ENCODE results near the gene VGF.
A peak's percentile ranks its signal among the peaks of the same experiment; 100 is the strongest.

VGF gene

DNA sequence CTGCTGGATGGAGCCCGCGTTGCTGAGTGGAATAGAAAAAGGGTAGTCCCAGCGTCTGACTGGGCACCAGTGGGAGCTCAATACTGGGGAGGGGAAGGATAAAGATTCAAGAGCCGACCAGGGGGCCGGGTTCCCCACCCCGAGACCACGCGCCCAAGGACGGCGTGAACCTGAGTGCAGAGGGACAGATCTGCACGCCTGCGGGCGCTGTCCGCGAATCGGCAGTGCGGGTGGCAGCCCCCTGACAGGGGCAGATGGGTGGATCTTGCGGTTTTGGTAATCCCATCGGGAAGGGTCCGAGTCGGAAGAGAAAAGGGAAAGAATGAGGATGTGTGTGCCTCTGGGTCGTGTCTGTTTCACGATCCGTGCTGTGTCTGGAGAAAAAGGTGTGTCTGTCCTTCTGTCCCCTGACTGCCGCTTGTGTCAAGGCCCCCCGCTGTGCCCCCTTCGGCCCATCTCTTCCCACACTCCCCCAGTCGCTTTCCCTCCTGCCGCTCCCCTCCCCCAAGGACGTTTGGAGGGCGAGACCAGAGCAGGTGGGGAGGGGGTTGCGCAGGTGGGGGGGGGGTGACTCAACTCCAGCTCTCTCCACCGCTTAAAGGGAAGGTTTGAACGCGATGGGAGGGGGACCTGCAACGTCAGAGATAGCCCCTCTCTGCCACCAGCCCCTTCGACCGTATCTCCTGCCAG, 734 bp upstream of the VGF start:
- no peak for DNase-seq

DNA sequence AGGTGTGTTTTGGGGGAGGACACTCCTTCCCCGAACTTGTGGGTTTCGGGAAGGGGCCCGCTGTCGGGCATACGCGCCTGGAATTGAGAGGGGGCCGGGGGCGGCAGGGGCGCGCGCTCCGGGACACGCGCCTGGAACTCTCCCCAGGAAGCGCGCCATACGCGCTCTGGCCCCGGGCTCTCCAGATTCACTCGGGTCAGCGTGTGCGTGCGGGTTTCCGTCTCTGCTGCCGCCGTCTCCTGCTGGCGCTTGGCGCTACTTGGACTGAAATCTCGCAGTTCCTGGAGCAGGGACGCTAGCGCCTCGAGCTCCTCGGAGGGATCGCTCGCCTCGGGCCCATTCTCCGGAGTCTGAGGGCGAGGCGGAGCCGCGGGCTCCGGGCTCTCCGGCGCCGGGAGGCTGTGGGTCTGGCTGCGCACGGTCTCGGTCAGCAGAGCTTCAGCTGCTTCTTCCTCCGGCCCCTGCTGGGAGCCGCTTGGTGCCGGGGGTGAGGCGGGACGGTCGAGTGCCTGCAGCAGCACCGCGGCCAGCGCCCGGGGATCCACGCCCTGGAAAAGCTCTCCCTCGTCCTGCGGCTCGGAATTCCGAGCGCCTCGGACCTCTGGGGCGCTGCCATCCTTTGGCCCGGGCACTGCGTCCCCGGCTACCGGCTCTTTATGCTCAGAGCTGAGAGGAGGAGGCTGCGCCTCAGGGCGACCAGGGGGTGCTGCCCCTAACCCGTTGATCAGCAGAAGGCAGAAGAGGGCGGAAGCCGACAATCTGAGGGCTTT, 1.1 kb downstream of the VGF start:
- DNase-seq, result peak; percentile 61

DNA sequence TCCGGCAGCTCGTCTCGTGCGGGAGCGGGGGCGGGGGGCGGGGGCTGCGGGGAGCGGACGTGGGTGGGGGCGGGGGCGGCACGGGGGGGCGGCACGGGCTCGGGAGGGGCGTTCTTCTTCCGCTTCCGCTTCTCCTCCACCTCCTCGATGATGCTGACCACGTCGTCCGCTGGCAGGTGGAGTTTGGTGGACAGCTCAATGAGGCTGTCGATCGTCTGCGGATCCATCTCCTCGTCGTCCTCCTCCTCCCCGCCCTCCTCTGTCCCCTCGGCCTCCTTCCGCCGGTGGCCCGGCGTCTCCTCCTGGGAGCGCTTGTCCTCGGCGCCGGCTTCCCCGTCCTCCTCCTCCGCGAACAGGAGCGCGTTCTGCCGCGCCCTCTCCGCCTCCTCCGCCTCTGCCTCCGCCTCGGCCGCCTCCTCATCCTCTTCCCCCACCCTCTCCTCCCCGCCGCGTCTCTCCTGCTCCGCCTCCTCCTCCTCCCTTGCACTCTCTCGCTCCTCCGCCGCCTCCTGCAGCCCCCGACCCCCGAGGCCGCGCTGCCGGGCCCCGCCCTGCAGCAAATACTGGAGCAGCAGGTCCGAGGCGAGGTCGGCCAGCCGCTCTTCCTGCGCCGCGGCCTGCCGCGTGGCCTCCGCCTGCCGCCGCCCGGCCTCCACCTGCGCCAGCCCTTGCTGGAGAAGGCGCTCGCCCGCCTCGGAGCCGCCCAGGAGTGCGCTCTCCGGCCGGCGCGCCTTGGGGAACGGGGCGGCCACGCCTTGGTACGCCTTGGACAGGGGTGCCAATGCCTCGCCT, 1.9 kb downstream of the VGF start:
- peak; percentile 43 for DNase-seq

DNA sequence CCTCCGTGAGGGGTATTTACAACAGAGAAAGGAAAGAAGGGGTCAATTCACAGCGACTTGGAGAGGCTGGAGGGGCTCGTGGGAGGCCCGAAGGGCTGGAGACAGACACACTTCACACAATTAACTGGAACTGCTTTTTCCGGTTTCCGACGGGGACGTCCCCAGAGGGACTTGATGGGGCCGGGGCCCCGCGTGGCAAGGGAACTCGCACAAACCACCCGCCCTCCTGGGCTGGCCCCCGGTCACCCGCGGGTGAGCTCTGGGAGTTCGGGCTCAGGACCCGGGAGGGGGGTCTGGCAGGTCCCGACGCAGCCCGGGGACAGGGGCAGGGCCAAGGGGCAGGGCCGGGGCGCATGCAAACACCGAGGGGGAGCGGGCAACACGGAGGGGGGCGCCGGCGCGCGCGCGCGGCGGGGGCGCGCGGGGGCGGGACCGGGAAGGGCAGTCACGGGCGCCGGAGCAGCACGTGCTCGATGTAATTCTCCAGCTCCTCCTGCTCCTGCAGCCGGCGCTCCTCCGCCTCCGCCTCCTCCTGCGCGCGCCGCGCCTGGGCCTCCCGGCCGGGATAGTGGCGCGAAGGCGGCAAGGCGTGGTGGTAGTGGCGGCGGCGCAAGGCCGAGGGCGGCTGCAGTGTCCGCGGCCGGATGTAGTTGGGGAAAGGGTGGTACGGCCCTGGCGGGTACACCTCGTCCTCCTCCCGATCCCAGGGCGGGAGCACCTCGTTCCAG, 2.7 kb downstream of the VGF start:
- peak; percentile 74 for DNase-seq

DNA sequence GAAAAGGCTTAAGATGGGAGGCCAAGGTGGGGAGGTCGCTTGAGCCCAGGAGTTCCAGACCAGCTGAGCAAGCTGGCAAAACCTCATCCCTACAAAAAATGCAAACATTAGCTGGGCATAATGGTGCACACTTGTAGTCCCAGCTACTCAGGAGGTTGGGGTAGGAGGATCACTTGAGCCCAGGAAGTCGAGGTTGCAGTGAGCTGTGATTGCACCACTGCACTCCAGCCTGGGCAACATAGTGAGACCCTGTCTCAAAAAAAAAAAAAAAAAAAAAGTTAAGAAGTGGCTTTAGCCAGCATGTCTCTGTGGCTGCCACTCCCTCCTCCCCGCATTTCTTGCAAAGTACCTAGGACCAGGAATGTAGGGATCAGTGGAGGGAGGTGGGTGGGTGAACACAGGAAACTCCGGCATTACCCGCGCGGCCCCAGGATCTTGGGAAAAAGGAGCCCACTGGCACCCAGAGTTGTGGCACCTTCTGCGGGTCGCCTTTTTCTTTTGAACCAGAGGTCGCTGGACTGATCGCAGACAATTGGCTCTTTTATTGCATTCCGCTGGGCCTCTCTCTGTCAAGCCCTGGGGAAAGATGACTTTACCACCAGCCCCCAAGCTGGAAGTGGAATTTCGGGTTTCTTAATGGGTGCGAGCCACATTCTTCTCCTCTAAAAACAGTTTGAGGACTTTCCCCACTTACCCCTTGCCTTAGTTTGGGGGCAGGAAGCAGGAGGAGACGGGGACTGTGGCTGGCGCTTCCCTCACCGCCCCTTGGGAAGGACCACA, 3.5 kb downstream of the VGF start:
- no peak for DNase-seq

DNA sequence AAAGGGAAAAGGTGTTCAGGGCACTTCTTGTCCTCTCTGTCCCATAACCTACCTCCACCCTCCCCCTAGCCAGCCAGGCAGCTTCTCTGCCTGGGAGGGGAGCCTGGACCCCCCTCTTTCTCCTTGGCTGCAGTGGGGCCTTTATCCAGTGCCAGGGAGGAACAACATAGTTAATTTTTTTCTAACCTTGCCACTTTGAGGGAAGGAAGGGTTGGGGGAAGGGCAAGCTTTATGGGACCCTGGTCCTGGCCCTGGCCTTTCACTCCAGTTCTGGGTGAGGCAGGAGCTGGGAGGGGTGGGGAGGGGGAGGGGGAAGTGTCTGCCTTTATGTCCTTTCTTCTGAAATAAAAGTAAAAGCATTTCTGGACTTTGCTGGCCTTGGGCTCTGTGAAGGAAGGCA, 4.5 kb downstream of the VGF start:
- no peak for DNase-seq

DNA sequence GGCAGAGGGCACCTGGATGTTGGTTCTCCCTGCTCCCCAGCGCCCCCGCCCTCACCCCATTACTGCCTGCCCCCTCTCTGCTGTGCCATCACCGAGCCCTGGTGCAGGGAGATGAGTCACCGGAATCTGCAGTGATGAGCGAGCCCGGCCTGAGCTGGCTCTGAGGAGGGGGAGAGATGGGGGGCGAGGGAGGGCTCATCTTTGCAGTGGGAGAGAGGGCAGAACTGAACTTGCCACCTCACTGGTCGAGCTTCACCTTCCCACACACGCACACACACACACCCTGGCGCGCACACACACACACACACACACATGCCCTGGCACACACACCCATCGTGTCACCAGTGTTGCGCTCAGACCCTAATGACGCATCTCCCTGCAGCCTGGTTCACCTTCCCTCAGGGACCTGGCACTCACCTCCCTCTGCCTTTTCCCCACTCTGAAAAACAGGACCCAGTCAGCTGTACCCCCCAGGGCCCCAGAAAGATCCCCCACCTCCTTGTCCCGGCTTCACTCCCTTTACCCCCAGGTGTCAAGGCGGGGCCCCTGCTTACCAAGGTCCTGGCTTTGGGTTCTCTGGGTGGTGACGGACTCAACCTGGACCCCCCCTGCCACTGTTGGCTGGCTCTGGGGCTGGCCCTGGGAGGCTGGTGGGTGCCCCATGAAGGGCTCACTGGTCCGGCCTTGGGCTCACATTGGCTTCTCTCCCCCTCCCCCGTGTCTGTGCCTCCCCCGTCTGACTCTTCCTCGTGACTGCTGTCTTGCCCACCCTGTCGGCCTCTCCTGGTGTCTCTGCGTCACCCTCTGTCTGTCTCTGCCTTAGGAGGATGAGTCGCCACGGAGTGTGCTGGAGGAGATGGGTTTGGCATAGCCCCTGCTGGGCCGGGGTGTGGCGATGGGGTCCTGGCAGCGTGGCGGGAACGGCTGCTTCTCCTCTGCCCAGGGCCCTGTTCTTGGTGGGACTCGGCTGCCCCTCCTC, 5.4 kb downstream of the VGF start:
- DNase-seq, result no peak

DNA sequence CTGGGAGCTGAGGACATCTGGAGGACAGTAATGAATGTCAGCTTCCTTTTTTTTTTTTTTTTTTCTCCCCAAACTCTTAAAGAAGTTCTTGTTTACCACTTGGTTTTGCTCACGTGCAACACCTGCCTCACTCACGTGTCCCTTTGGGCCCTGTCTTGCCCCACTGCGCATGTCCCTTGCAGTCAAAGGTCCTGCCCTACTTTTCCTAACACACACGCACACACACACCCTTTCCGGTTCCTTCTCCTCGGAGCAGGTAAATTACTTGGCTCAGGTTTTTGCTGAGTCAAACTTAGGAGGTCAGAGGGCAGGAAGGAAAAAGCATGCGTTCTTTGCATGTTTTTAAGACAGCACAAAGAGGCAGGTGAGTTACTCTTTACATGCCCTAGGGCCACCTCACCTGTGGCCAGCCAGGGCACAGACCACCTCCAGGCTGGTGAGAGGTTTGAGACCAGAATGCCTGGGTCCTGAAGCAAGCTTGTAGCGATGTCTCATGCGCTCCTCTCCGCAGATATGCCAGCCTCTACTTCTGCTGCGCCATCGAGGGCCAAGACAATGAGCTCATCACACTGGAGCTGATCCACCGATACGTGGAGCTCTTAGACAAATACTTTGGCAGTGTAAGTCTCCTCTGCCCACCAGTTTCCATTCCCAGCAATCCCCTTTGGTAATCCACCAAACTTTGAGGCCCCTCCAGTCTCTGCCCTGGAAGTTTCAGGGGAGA, 8.3 kb downstream of the VGF start:
- no peak for DNase-seq

DNA sequence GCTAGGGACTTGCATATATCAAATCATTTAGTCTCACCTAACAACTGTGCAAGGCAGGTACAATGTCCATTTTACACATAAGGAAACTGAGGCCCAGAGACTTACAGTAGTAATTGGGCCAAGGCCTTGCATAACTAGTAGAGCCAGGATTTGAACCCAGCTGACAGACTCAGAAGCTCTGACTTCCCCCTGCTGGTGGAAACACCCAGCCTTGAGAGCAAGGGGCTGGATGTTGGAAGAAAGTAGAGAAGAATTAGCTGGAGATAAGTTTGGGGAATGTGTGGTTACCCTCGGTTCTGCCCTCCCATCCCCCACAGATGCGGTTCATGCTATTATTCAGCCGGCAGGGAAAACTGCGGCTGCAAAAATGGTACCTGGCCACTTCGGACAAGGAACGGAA, 9.1 kb downstream of the VGF start:
- peak; percentile 42 for DNase-seq

DNA sequence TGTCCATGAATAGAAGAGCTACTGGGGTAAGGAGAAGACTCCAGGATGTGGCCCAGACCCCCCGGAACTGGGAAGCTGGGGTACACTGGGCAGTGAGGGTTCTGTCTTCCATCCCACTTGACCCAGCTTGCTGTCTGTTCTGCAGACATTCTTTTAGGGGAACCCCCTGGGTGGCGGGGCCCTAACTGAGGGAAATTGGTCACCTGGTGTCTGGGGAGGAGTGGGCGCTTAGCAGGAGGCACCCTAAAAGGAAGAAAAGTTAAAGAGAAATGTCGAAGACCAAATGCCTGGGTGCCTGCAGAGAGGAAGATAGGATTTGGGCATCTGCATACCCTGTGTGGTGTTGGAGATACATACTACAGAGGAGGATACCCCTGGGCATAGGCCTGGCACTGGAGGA, 10.1 kb downstream of the VGF start:
- DNase-seq, result no peak

DNA sequence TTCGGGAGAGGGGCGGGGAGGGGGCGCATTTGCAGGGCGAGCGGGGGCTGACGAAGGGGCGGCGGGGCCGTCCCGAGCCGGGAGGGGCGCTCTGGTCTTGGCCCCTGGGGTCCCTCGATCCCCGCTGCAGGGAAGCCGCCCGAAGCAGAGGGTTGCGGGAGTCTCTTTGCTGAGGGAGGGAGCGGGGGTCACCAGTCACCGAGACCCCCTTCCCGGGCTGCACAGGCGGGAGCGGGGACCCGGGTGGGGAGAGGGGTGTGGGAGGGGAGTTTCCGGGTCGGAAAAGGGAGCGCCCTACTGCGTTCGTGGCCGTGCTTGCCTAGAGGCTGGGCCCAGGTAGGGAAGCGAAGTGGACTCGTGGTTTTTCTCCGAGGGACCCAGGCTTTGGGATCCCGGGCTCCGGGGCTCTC, 10.7 kb downstream of the VGF start:
- DNase-seq, result no peak

DNA sequence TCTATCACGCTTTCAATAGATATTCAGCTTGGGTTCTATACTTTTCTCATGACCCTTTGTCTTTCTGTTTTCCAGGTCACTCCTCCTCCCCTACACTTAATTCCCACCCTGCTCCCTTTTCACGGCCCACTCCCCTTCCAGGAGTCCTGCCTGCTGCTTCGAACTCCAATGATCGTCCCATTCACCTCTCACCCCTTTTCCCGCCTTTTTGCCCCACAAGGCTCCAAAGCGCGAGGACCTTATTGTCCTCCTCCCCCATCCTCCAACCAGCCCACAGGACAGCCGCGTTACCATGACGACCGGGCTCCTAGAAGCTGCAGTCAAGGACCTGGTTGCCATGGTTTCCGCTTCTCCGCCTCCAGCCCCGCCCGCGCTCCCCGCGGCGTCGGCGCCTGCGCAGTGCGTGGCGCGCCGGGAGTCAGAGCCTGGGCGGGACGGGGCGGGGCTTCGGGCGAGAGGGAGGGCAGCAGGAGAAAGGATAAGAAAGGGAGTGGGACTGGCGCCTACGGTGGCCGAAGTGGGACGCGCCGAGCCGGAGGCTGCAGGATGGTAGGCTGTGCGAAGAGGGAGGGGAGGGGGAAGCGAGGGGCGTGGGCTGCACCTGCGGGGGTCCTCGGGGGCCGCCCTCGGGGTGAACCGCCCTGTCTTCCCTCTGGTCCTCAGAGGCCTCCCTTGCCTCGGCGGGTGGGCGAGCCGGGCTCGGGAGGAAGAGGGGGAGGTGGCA, 11.2 kb downstream of the VGF start, which contains the start of gene AP1S1:
Gene AP1S1 (plus strand): TSS at position 508 of the 724 bp plus-strand sequence. CDS start 39 bp downstream, at position 547.
- peak; percentile 97 for DNase-seq

DNA sequence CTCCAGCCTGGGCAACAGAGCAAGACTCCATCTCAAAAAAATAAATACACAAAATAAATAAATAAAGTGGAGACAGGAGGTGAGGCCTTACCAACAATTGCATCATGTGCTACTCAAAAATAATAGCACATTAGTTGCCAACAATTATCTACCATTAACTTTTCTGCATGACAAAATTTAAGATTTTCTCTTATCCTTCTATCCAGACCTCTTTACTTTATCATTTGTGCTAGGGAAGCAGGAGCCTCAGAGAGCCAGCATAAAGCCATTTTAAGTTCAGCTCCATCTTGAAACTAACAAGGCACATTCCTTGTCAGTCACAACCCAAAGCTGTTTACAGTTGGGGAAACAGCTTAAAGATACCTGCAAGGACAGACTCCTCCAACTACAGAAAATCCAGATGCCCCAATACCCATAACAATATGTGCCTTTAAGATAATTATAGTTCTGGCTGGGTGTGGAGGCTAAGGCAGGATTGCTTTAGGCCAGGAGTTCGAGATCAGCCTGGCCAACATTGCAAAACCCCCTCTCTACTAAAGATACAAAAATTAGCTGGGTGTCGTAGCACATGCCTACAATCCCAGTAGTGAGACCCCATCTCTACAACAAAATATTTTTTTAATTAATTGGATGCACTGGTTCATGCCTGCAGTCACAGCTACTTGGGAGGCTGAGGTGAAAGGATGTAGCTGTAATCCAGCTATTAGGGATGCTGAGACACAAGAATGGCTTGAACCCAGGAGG, 13.3 kb downstream of the VGF start:
- no peak for DNase-seq

DNA sequence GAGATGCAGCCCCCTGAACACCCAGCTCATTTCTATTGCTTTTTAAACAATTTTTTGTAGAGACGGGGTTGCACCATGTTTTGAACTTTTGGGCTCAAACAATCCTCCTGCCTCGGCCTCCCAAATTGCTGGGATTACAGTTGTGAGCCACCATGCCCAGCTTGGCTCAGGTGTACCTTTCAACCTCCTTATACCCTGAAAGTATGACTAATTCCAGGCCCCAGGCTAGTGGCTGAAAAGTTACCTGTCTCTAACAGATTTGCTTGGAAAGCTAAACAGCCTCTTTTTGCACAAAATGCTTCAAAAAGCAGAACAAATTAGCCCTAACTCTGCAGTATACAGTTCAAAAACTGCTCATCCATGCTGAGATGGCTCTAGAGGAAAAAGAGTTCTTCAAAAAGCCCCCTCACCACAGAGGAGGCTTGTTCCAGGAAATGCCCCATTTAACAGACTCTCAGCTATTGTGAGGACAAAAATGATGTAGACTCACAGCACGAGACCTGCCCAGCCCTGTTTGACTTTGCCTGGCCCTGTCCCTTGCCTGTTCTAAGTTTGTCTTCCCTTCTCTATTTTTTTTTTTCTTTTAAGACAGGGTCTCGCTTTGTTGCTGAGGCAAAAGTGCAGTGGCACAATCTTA, 24.5 kb downstream of the VGF start:
- DNase-seq, result no peak

DNA sequence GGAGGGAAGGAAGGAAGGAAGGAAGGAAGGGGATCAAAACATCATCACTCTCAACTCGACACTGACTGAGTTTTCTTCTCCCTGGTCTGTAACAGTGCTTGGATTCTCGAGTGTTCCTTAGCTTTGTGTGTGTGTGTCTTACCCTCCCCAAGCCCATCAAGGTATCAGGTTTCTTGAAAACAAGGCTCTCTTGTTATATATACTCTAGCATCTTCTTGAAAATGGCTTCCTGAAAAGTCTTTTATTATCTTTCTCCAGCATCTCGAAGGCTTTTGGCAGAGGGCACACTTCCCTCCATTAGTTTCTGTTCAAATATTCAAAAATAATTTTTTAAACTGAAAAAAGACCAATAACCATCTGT, 25.1 kb downstream of the VGF start:
- DNase-seq, result no peak

DNA sequence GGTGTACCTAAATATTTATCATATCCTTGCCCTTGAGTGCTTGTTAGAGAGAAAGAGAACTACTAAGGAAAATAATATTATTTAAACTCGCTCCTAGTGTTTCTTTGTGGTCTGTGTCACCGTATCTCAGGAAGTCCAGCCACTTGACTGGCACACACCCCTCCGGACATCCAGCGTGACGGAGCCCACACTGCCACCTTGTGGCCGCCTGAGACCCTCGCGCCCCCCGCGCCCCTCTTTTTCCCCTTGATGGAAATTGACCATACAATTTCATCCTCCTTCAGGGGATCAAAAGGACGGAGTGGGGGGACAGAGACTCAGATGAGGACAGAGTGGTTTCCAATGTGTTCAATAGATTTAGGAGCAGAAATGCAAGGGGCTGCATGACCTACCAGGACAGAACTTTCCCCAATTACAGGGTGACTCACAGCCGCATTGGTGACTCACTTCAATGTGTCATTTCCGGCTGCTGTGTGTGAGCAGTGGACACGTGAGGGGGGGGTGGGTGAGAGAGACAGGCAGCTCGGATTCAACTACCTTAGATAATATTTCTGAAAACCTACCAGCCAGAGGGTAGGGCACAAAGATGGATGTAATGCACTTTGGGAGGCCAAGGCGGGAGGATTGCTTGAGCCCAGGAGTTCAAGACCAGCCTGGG, 27.0 kb downstream of the VGF start:
- DNase-seq, result peak; percentile 98

DNA sequence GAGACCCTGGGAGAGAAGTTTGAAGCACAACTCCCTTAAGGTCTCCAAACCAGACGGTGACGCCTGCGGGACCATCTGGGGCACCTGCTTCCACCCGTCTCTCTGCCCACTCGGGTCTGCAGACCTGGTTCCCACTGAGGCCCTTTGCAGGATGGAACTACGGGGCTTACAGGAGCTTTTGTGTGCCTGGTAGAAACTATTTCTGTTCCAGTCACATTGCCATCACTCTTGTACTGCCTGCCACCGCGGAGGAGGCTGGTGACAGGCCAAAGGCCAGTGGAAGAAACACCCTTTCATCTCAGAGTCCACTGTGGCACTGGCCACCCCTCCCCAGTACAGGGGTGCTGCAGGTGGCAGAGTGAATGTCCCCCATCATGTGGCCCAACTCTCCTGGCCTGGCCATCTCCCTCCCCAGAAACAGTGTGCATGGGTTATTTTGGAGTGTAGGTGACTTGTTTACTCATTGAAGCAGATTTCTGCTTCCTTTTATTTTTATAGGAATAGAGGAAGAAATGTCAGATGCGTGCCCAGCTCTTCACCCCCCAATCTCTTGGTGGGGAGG, 27.6 kb downstream of the VGF start:
- no peak for DNase-seq
